SK-N-MC (cell line): ENCODE results near the gene HPSE.

Experiments used
- EZH2 ChIP-seq: fragments of 200-600 bp; sonication (generic); IDR thresholded peaks from one replicate; pipeline ENCODE4 v1.6.1; 2017; ENCODE audit warnings: antibody characterized with exemption
- FOXP2 ChIP-seq: optimal IDR thresholded peaks from 2 replicates; pipeline ENCODE3; 2011; ENCODE audit warnings: mild to moderate bottlenecking, moderate library complexity; ENCODE audit not compliant: insufficient read depth; ENCODE audit errors: extremely low read length, control extremely low read depth
- POLR2AphosphoS5 ChIP-seq: IDR thresholded peaks from 2 replicates; pipeline ENCODE4 v1.6.1; 2012; ENCODE audit warnings: mild to moderate bottlenecking, low read depth, low read length, borderline replicate concordance

GRCh38 chr4:83317671-83318070 is 17.0 kb downstream of the HPSE start:
- no peak for TF ChIP-seq EZH2
- TF ChIP-seq POLR2AphosphoS5 = no peak
- TF ChIP-seq FOXP2 = no peak
